ENCODE results near the gene LIM2.
"Not testable (repeated sequence)": the region's sequence is repeated elsewhere in the genome, so short reads cannot be mapped to it uniquely, and the experiment has no call there.

LIM2 gene

GRCh38 chr19:51387924-51388389 is at the start of gene LIM2:
Gene LIM2 (minus strand): TSS chr19:51387974. CDS start chr19:51387443, 531 bp downstream.
- no peak for DNase-seq (ENCODE audit: low spot score)

DNA sequence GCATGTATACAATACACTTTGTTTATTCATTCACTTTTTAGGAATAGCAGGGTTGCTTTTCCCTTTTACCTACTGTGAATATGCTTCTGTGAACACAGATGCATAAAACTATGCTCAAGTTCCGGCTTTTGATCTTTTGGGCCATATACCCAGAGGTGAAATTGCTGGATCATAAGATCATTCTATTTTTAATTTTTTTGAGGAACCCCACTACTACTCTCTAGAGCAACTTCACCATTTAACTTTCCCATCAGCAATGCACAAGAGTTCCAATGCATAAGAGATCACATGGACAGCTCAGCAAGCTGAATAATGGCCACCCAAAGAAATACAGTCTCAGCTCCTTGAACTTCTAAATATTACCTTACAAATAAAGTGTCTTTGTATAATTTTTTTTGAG is 46.7 kb upstream of the LIM2 start:
- no peak for DNase-seq (ENCODE audit: low spot score)

DNA sequence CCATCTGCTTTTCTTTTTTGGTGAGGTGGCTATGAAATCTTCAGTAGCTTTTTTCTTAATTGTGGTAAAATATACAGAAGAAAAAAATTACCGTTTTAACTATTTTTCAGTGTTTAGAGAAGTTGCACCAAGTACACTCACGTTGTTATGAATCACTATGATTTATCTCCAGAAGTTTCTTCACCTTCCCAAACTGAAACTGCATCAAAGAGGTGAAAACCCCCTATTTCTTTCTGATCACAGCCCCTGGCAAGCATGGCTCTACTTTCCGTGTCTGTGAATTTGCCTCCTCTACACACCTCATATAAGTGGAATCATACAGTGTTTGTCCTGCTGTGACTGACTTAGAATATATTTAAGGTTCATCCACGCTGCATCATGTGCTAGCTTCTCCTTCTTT is 45.3 kb upstream of the LIM2 start:
- no peak for DNase-seq (ENCODE audit: low spot score)

GRCh38 chr19:51431124-51431523 is 43.4 kb upstream of the LIM2 start:
- DNase-seq (ENCODE audit: low spot score), result no peak

- DNase-seq (ENCODE audit: low spot score), result no peak
These were observed 42.4 kb upstream of the LIM2 start for GRCh38 chr19:51430221-51430620.

GRCh38 chr19:51427201-51427600 is 39.4 kb upstream of the LIM2 start:
- no peak for DNase-seq (ENCODE audit: low spot score)

GRCh38 chr19:51422053-51422448 is 34.3 kb upstream of the LIM2 start:
- DNase-seq (ENCODE audit: low spot score), result peak; percentile 52

- DNase-seq (ENCODE audit: low spot score), result no peak
These were observed 33.7 kb upstream of the LIM2 start for GRCh38 chr19:51421229-51422052.

DNA sequence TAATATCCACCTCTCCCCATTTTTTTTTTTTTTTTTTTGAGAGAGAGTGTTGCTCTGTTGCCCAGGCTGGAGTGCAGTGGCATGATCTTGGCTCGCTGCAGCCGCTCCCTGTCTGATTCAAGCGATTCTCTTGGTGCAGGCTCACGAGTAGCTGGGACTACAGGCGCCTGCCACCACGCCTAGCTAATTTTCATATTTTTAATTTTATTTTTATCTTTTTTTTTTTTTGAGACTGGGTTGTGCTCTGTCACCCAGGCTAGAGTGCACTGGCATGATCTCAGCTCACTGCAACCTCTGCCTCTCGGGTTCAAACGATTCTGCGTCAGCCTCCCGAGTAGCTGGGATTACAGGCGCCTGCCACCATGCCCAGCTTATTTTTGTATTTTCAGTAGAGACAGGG is 32.7 kb upstream of the LIM2 start:
- DNase-seq (ENCODE audit: low spot score), result not testable (repeated sequence)

DNA sequence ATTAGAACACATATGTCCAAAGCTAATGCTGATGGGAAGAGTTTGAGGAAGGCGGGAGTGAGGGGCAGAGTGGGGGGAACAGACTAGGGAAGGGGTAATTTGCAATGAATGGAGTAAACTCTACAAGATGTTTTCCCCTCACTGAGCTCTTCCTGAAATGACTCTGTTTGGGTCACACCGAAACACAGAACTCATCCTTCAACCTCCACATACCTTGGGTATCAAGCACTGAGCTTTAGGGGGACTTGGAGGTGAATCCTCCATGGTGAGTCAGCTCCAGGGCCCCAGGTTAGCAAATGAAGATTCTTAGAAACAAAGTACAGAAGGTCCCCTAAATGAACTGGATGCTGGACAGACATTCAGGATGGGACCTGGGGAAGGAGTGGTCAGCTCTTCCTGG is 30.9 kb upstream of the LIM2 start:
- DNase-seq (ENCODE audit: low spot score), result no peak

GRCh38 chr19:51417810-51418157 is 30.0 kb upstream of the LIM2 start:
- no peak for DNase-seq (ENCODE audit: low spot score)

DNA sequence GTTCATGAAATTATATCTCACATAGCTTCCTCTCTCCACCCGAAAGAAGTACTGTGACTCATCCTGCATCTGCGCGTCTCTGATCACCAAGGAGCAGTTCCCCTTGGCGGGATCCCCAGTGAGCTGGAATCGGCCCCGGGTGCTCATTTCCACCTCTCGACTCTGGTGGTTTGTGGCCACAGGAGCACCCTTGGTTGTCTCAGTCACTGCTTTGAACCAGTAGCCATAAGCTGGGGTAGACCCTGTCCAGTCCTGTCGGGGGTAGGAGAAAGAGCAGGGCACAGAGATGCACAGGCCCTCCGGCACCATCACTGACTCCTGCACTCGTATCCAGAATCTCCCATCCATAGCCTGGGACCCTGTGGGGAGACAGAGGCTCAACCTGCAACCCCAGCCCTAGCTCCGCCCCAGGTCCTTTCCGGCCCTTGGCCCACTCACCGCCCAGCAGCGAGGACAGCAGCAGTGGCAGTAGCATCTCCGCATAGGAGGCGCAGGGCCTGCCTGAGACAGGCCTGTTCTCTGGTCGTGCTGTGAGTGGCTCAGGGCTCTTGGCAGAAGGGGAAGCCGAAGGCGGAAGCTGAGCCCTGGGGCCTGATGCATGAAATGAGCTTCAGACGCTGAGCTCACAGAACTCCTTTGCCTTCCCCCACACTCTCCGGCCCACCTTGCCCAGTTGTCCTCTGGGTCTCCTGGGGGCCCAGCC is 29.5 kb upstream of the LIM2 start, which contains the start of gene SIGLEC10:
SIGLEC10 (minus strand) TSS at position 536 of the 703 bp plus-strand sequence; CDS start at position 475, 61 bp downstream.
- DNase-seq (ENCODE audit: low spot score), result peak; percentile 56

DNA sequence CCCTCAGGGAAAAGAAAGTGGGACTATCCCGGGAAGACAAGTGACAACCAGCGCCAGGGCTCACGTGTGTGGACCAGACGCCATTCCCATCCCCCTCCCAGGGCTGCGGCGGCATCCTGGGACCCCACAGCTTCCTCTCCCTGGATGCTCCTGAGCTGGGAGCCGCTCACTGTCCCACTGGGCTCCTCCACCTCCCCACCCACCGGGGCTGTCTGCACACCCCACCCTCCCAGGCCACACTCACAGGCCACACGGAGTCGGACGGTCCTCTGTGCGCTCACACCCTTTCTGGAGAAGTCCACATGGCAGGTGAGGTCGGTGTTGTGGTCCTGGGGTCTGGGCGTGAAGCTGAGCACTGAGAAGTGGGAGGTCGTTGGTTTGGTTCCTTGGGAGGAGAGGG is 28.6 kb upstream of the LIM2 start:
- DNase-seq (ENCODE audit: low spot score), result not testable (repeated sequence)

DNA sequence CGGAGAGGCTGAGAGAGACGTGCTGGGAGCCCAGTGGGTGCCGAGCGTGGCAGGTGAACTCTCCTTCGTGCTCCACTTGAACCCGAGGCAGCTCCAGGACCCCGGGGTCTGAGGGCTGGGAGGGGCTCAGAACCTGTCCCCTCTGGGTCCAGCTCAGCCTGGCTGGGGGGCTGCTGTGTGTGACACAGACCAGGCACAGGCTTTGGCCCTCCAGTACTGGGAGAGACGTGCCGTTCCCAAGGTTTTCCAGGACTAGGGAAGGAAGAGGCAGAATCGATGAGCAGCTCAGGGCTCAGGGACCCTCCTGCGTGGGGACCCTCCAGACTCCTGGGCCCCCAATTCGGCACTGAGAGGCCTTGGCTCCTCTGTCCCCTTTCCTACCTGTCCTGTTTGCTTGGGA is 27.4 kb upstream of the LIM2 start:
- DNase-seq (ENCODE audit: low spot score), result no peak

DNA sequence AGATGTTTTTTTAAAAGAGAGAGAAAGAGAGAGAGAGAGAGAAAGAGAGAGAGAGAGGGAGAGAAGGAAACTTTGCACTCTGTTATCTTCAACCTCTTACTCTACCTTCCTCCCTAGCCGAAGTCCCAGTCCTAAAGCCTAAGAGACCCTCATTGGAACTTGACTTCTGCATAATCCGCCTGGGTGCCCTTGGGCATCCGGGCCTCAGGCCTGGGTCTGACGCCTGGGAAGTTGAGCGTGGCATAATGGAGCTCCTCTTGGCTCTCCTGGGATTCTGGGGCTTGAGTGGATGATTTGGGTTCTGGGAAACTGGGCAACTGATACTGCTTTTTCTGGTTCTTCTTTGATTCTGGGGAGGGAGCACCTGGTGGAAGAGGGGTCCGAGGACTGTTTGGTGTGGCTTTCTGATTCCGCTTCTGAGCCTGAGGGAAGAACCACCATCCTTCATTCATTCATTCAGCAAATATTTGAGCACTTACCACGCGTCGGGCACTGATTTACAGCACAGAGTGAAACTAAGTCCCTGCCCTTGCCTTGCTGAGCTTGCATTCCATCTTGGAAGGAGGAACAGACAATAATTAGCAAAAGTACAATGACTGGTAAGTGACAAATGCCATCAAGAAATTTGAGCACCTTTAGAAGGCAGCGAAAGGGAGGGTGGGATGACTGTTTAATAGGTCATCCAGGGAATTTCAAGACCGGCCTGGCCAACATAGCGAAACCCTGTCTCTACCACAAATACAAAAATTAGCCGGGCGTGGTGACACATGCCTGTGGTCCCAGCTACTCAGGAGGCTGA is 23.4 kb upstream of the LIM2 start:
- no peak for DNase-seq (ENCODE audit: low spot score)

DNA sequence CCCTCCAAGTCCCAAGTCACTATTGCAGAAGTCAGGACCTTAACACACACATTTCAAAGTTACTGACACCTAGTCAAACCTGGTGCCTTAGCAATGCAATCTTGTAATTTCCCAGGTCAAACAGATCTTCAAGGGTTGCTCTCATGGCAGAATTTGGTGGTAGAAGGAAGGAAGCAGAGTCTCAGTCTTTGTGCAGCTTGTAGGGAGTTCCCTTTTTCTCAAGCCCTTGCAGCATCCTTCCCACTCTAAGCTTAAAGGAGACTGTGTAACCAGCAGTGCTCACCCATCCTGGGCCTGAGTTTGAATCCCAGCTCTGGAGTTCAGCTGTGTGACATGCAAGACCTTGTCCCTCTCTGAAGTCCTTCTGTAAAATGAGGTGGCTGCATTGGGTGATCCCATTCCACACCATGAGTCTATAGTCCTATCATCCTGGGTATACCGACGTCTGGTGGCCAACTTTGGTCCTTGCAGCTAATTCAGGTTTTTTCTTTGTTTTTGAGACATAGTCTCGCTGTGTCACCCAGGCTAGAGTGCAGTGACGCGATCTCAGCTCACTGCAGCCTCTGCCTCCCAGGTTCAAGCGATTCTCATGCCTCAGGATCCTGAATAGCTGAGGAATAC is 19.8 kb upstream of the LIM2 start:
- DNase-seq (ENCODE audit: low spot score), result peak; percentile 64

DNA sequence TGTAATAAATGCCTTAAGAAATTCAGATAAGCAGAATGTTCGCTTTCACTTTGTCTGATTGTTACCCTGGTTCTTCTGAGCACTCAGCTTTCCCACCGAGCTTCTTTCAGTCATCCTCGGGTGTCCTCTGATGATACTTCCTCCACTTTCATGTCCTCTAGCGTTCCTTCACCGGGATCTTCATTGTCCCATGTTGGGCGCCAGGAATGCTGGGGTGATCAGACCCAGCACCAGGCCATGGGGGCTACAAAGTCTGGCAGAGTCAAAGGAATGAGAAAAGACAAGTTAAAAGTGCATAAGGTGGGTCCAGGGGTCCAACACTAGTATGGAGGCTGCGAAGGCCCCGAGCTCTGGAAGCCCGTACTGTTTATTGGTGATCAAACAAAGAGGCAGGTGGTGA is 14.3 kb upstream of the LIM2 start:
- no peak for DNase-seq (ENCODE audit: low spot score)

- DNase-seq (ENCODE audit: low spot score), result not testable (repeated sequence)
These were observed 12.2 kb upstream of the LIM2 start for GRCh38 chr19:51399936-51400335.

GRCh38 chr19:51399231-51399630 is 11.5 kb upstream of the LIM2 start:
- no peak for DNase-seq (ENCODE audit: low spot score)

GRCh38 chr19:51398096-51398704 is 10.4 kb upstream of the LIM2 start:
- peak; percentile 62 for DNase-seq (ENCODE audit: low spot score)

DNA sequence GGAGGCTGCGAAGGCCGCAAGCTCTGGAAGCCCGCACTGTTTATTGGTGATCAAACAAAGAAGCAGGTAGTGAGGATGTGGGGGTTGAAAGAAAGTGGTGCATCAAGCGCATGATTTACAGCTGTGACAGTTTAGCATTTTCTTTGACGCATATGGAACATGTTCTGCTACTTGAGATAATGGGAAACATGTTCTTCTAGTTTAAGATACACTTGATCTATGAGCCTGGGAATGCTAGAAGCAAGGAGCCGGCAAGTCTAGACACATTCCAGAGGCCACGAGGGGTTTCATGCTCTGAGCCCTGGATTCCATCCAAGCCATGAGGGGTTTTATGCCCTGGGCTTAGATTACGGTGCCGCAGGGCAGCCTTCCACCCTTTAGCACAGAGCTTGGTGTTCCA is 9.7 kb upstream of the LIM2 start:
- not testable (repeated sequence) for DNase-seq (ENCODE audit: low spot score)

- DNase-seq (ENCODE audit: low spot score), result no peak
These were observed 8.4 kb upstream of the LIM2 start for GRCh38 chr19:51396175-51396574.

All from pons (tissue), 1 donor.